HG02870 (cell line): ENCODE data around the gene TGFBR3L.

ENCODE experiments used
- ATAC-seq: cut with Tn5 transposase; IDR thresholded peaks from one replicate; pipeline ENCODE4 v1.9.1; 2021; ENCODE audit warnings: mild to moderate bottlenecking, moderate library complexity; ENCODE audit not compliant: unreplicated experiment

The TGFBR3L gene

GRCh38 chr19:7903244-7904073, 11.2 kb upstream of the TGFBR3L start, which contains the start of gene MAP2K7:
Gene MAP2K7, plus strand, starts transcription at chr19:7903877. Its CDS starts 68 bp downstream, at chr19:7903945.
- peak; percentile 89 for ATAC-seq

GRCh38 chr19:7904074-7905020, 10.3 kb upstream of the TGFBR3L start:
- ATAC-seq, result peak; percentile 3

- ATAC-seq, result no peak
Measured at GRCh38 chr19:7905268-7905667, 9.4 kb upstream of the TGFBR3L start.

- ATAC-seq, result no peak
Measured at GRCh38 chr19:7905859-7906258, 8.8 kb upstream of the TGFBR3L start.

- no peak for ATAC-seq
Measured at GRCh38 chr19:7907122-7907521, 7.5 kb upstream of the TGFBR3L start.

- ATAC-seq, result no peak
Measured at GRCh38 chr19:7907544-7907943, 7.1 kb upstream of the TGFBR3L start.

GRCh38 chr19:7908078-7908699, 6.4 kb upstream of the TGFBR3L start:
- no peak for ATAC-seq

- ATAC-seq, result no peak
Measured at GRCh38 chr19:7908742-7909461, 5.7 kb upstream of the TGFBR3L start.

- no peak for ATAC-seq
Measured at GRCh38 chr19:7909471-7910067, 5.1 kb upstream of the TGFBR3L start.

- ATAC-seq, result no peak
Measured at GRCh38 chr19:7910321-7911161, 4.1 kb upstream of the TGFBR3L start.

- ATAC-seq, result no peak
Measured at GRCh38 chr19:7911508-7912143, 3.0 kb upstream of the TGFBR3L start.

GRCh38 chr19:7912144-7912696, 2.4 kb upstream of the TGFBR3L start:
- ATAC-seq, result no peak

GRCh38 chr19:7912697-7913564, 1.7 kb upstream of the TGFBR3L start:
- ATAC-seq, result no peak

GRCh38 chr19:7913652-7914051, 978 bp upstream of the TGFBR3L start:
- no peak for ATAC-seq

- ATAC-seq, result no peak
Measured at GRCh38 chr19:7914099-7914498, 531 bp upstream of the TGFBR3L start.

- ATAC-seq, result no peak
Measured at GRCh38 chr19:7915250-7916102, 846 bp downstream of the TGFBR3L start.
